Loucy (cell line): ENCODE data around the gene SRXN1.

ENCODE experiments used
- EZH2phosphoT487 ChIP-seq: fragments of 200-600 bp; IDR thresholded peaks from 2 replicates; pipeline ENCODE4 v1.6.1; 2018; ENCODE audit warnings: antibody characterized with exemption, mild to moderate bottlenecking, moderate library complexity, borderline replicate concordance
- TF ChIP-seq, protein P1 (sequence below): fragments of 200-600 bp; sonication (generic); conservative IDR thresholded peaks from 2 replicates; pipeline ENCODE4 v1.5.1; 2014; ENCODE audit warnings: mild to moderate bottlenecking, antibody characterized with exemption, low read length

DNA sequence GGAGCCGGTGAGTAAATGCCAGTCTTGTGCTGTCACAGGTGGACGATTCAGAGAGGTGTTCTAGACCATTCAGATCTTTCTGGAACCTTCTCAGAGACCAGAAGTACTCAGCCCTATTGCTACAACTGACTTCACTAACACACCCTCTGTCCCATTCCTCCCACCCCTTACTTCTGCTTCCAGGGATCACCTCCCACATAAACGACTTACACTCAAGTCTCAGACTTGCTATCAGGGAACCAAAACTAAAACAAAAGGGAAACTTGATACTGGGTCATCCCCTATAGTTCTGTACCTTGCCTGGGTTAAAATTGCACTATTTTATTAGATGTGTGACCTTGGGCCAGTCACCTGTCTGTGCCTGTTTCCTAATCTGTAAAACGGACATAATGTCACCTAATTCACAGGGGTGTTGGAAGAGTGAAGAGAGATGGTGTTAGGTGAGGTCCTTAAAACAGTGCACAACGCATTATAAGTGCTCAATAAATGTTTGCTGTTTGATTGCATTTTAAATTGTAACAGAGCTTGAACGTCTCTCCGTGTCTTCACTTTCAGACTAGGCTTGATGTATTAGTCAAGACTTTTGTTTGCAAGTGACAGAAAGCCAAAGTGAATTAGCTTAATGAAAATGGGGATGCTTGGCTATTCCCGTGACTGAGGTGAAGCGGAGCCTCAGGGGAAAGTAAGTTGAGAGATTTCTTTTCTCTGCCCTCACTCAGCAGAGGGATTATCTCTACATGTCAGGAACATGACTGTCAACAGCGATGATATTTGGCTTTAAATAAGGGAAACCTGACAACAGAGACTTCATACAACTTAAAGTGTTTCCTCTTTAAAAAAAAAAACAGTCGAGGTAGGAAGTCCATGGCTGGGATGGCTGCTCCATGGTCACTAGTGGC lies 3.0 kb upstream of the SRXN1 start:
- TF ChIP-seq EZH2phosphoT487 = no peak
- TF ChIP-seq, protein P1, sequence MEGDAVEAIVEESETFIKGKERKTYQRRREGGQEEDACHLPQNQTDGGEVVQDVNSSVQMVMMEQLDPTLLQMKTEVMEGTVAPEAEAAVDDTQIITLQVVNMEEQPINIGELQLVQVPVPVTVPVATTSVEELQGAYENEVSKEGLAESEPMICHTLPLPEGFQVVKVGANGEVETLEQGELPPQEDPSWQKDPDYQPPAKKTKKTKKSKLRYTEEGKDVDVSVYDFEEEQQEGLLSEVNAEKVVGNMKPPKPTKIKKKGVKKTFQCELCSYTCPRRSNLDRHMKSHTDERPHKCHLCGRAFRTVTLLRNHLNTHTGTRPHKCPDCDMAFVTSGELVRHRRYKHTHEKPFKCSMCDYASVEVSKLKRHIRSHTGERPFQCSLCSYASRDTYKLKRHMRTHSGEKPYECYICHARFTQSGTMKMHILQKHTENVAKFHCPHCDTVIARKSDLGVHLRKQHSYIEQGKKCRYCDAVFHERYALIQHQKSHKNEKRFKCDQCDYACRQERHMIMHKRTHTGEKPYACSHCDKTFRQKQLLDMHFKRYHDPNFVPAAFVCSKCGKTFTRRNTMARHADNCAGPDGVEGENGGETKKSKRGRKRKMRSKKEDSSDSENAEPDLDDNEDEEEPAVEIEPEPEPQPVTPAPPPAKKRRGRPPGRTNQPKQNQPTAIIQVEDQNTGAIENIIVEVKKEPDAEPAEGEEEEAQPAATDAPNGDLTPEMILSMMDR = no peak
